T-helper 17 cell (primary cell): ENCODE measurements around the gene NHSL2. TPM values are rescaled to one million over a fixed set of nuclear protein-coding genes. Genes with fewer than 3 reads are reported as not detected.
A peak's percentile ranks its signal among the peaks of the same experiment; 100 is the strongest.
"Not testable (repeated sequence)": the region's sequence is repeated elsewhere in the genome, so short reads cannot be mapped to it uniquely, and the experiment has no call there.

Experiments used
- ATAC-seq: fragments of 150-1000 bp; cut with Tn5 transposase; 2 replicates; pipeline ENCODE4 v1.10.0; 2021; ENCODE audit warnings: mild to moderate bottlenecking, moderate library complexity
- DNase-seq, 3 donors: peaks; one replicate each; pipeline versions ENCODE4 v3.0.0 to v3.0.0-alpha.2; 2020 to 2021
- H3K9me3 ChIP-seq: one replicate; pipeline ENCODE4 v1.7.0; 2013; ENCODE audit warnings: low read length, mild to moderate bottlenecking; ENCODE audit not compliant: control insufficient read depth, poor library complexity, severe bottlenecking
- H3K27ac Mint-ChIP-seq: one replicate; pipeline ENCODE4 v1.8.0; 2022; ENCODE audit warnings: mild to moderate bottlenecking, moderate library complexity, mixed read lengths
- H3K27me3 Mint-ChIP-seq: one replicate; pipeline ENCODE4 v1.8.0; 2022; ENCODE audit warnings: mixed read lengths
- H3K36me3 Mint-ChIP-seq: one replicate; pipeline ENCODE4 v1.8.0; 2022; ENCODE audit warnings: low read depth, mixed read lengths
- H3K4me1 Mint-ChIP-seq: one replicate; pipeline ENCODE4 v1.8.0; 2022; ENCODE audit warnings: mild to moderate bottlenecking, mixed read lengths
- H3K4me3 Mint-ChIP-seq: one replicate; pipeline ENCODE4 v1.8.0; 2022; ENCODE audit warnings: mild to moderate bottlenecking, moderate library complexity, mixed read lengths
- total RNA-seq, 4 donors: library from RNA in 2 of 4; stranded (reverse) in 2 of 4; gene quantifications; one replicate each; pipeline ENCODE4 v1.2.3 and lab custom pipeline; 2022 to 2026

Gene NHSL2
- 10 to 100 TPM; 10.0 to 20.3 TPM for total RNA-seq
- 15.5 to 55.6 reads per million in 2 donors for total RNA-seq (lab: John Stamatoyannopoulos, UW)

GRCh38 chrX:71910643-71910985 is at the start of gene NHSL2:
NHSL2 (plus strand) TSS chrX:71910845.
- Mint-ChIP-seq H3K27ac (no peak within 1 kb of the TSS), H3K4me1 (peaks cover 2% of the 10 kb centered on the region), H3K27me3 (peaks cover 35% of the 10 kb centered on the region), H3K36me3 (no peaks in the 10 kb centered on the region), H3K4me3 (peak within 1 kb of the TSS; percentile 75)
- DNase-seq, result no peak
- H3K9me3 ChIP-seq, result no peaks in the 10 kb centered on the region
- ATAC-seq, result peak; percentile 51

GRCh38 chrX:71867680-71868079 is 43.0 kb upstream of the NHSL2 start:
- DNase-seq (no peak), ATAC-seq (no peak)
- Mint-ChIP-seq H3K4me3 (no peak overlapping the region), H3K4me1 (peaks cover 8% of the 10 kb centered on the region), H3K27me3 (peaks cover 34% of the 10 kb centered on the region), H3K36me3 (no peaks in the 10 kb centered on the region), H3K27ac (no peak overlapping the region)
- H3K9me3 ChIP-seq, result no peaks in the 10 kb centered on the region

- not testable (repeated sequence) for DNase-seq, H3K36me3 Mint-ChIP-seq, H3K27ac Mint-ChIP-seq, ATAC-seq, H3K9me3 ChIP-seq, H3K4me1 Mint-ChIP-seq, H3K4me3 Mint-ChIP-seq
- H3K27me3 Mint-ChIP-seq, result peaks cover 32% of the 10 kb centered on the region
Measured at GRCh38 chrX:71869566-71869965, 41.1 kb upstream of the NHSL2 start.

GRCh38 chrX:71870208-71871098 is 40.2 kb upstream of the NHSL2 start:
- Mint-ChIP-seq H3K4me3 (no peak overlapping the region), H3K4me1 (peaks cover 7% of the 10 kb centered on the region), H3K36me3 (no peaks in the 10 kb centered on the region), H3K27me3 (peaks cover 37% of the 10 kb centered on the region), H3K27ac (no peak overlapping the region)
- DNase-seq, result no peak
- no peak for ATAC-seq
- H3K9me3 ChIP-seq, result no peaks in the 10 kb centered on the region

- Mint-ChIP-seq H3K27me3 (peaks cover 36% of the 10 kb centered on the region), H3K36me3 (no peaks in the 10 kb centered on the region), H3K4me3 (no peak overlapping the region), H3K27ac (no peak overlapping the region), H3K4me1 (peaks cover 7% of the 10 kb centered on the region)
- H3K9me3 ChIP-seq, result no peaks in the 10 kb centered on the region
- ATAC-seq, result no peak
- no peak for DNase-seq
Measured at GRCh38 chrX:71871367-71871766, 39.3 kb upstream of the NHSL2 start.

- Mint-ChIP-seq H3K4me3 (no peak overlapping the region), H3K27me3 (peaks cover 30% of the 10 kb centered on the region), H3K4me1 (peaks cover 7% of the 10 kb centered on the region), H3K36me3 (no peaks in the 10 kb centered on the region), H3K27ac (no peak overlapping the region)
- DNase-seq (no peak), ATAC-seq (no peak)
- no peaks in the 10 kb centered on the region for H3K9me3 ChIP-seq
Measured at GRCh38 chrX:71872542-71873458, 37.8 kb upstream of the NHSL2 start.

- DNase-seq (no peak), ATAC-seq (no peak)
- Mint-ChIP-seq H3K27me3 (peaks cover 25% of the 10 kb centered on the region), H3K27ac (no peak overlapping the region), H3K4me1 (peaks cover 7% of the 10 kb centered on the region), H3K4me3 (no peak overlapping the region), H3K36me3 (no peaks in the 10 kb centered on the region)
- H3K9me3 ChIP-seq, result no peaks in the 10 kb centered on the region
Measured at GRCh38 chrX:71873459-71873833, 37.2 kb upstream of the NHSL2 start.

GRCh38 chrX:71876841-71877240 is 33.8 kb upstream of the NHSL2 start:
- H3K4me1 Mint-ChIP-seq, H3K4me3 Mint-ChIP-seq, H3K9me3 ChIP-seq, ATAC-seq, DNase-seq, H3K36me3 Mint-ChIP-seq, H3K27ac Mint-ChIP-seq: not testable (repeated sequence)
- peaks cover 16% of the 10 kb centered on the region for H3K27me3 Mint-ChIP-seq

- Mint-ChIP-seq H3K36me3 (no peaks in the 10 kb centered on the region), H3K4me1 (no peaks in the 10 kb centered on the region), H3K27ac (no peak overlapping the region), H3K27me3 (no peaks in the 10 kb centered on the region), H3K4me3 (no peak overlapping the region)
- no peaks in the 10 kb centered on the region for H3K9me3 ChIP-seq
- no peak for ATAC-seq
- no peak for DNase-seq
Measured at GRCh38 chrX:71885099-71885498, 25.5 kb upstream of the NHSL2 start.

- Mint-ChIP-seq H3K27ac (no peak overlapping the region), H3K36me3 (no peaks in the 10 kb centered on the region), H3K27me3 (peaks cover 5% of the 10 kb centered on the region), H3K4me3 (no peak overlapping the region), H3K4me1 (no peaks in the 10 kb centered on the region)
- DNase-seq (no peak), ATAC-seq (no peak)
- no peaks in the 10 kb centered on the region for H3K9me3 ChIP-seq
Measured at GRCh38 chrX:71895607-71896006, 15.0 kb upstream of the NHSL2 start.

- H3K4me1 Mint-ChIP-seq, result no peaks in the 10 kb centered on the region
- H3K9me3 ChIP-seq, result no peaks in the 10 kb centered on the region
- no peaks in the 10 kb centered on the region for H3K36me3 Mint-ChIP-seq
- no peak overlapping the region for H3K4me3 Mint-ChIP-seq
- ATAC-seq (no peak), DNase-seq (no peak)
- H3K27ac Mint-ChIP-seq, result no peak overlapping the region
- H3K27me3 Mint-ChIP-seq, result peaks cover 37% of the 10 kb centered on the region
Measured at GRCh38 chrX:71906144-71906543, 4.5 kb upstream of the NHSL2 start.

GRCh38 chrX:71908387-71908786 is 2.3 kb upstream of the NHSL2 start:
- H3K27ac Mint-ChIP-seq, result no peak overlapping the region
- no peak overlapping the region for H3K4me3 Mint-ChIP-seq
- ATAC-seq (no peak), DNase-seq (no peak)
- no peaks in the 10 kb centered on the region for H3K9me3 ChIP-seq
- H3K27me3 Mint-ChIP-seq, result peaks cover 34% of the 10 kb centered on the region
- H3K36me3 Mint-ChIP-seq, result no peaks in the 10 kb centered on the region
- H3K4me1 Mint-ChIP-seq, result peaks cover 2% of the 10 kb centered on the region

- DNase-seq (no peak), ATAC-seq (no peak)
- Mint-ChIP-seq H3K36me3 (no peaks in the 10 kb centered on the region), H3K4me3 (peak overlapping the region; percentile 9), H3K4me1 (peaks cover 2% of the 10 kb centered on the region), H3K27ac (no peak overlapping the region), H3K27me3 (peaks cover 40% of the 10 kb centered on the region)
- no peaks in the 10 kb centered on the region for H3K9me3 ChIP-seq
Measured at GRCh38 chrX:71909956-71910355, 689 bp upstream of the NHSL2 start.
